Stimulated activated CD4-positive, alpha-beta T cell treated with anti-CD3 and anti-CD28 coated beads, Interleukin-1b, Interleukin-23, amount 100 ng/mL, for 48 hours (primary cell): ENCODE data around the gene POC1A.

ENCODE experiments used
- DNase-seq: peaks from one replicate; pipeline ENCODE4 v3.0.0-alpha.2; 2020

Gene POC1A

GRCh38 chr3:52099001-52099401 lies 55.2 kb downstream of the POC1A start:
- DNase-seq = no peak

- no peak for DNase-seq
Observed at GRCh38 chr3:52097851-52098507, 56.2 kb downstream of the POC1A start.

- DNase-seq = no peak
Observed at GRCh38 chr3:52095990-52096775, 58.0 kb downstream of the POC1A start.

GRCh38 chr3:52094571-52095485 lies 59.4 kb downstream of the POC1A start:
- no peak for DNase-seq

GRCh38 chr3:52093756-52094545 lies 60.3 kb downstream of the POC1A start:
- no peak for DNase-seq

GRCh38 chr3:52092891-52093290 lies 61.3 kb downstream of the POC1A start:
- DNase-seq = no peak

GRCh38 chr3:52092271-52092660 lies 62.0 kb downstream of the POC1A start:
- no peak for DNase-seq

- DNase-seq = no peak
Observed at GRCh38 chr3:52091586-52092270, 62.5 kb downstream of the POC1A start.

GRCh38 chr3:52090933-52091468 lies 63.2 kb downstream of the POC1A start:
- no peak for DNase-seq

GRCh38 chr3:52090131-52090932 lies 63.9 kb downstream of the POC1A start:
- DNase-seq = no peak

GRCh38 chr3:52089691-52090090 lies 64.5 kb downstream of the POC1A start:
- no peak for DNase-seq

GRCh38 chr3:52088445-52089367 lies 65.5 kb downstream of the POC1A start:
- DNase-seq = no peak

GRCh38 chr3:52087731-52088130 lies 66.5 kb downstream of the POC1A start:
- no peak for DNase-seq

GRCh38 chr3:52086976-52087663 lies 67.1 kb downstream of the POC1A start:
- no peak for DNase-seq

GRCh38 chr3:52086461-52086860 lies 67.8 kb downstream of the POC1A start:
- no peak for DNase-seq

- no peak for DNase-seq
Observed at GRCh38 chr3:52085681-52086282, 68.4 kb downstream of the POC1A start.

GRCh38 chr3:52084954-52085680 lies 69.1 kb downstream of the POC1A start:
- no peak for DNase-seq
